Stomach (tissue), 4 donors: ENCODE measurements around the gene SUPT3H.

Experiments
- EP300 ChIP-seq: sonication (generic); formaldehyde crosslinking; IDR thresholded peaks from one replicate; pipeline ENCODE4 v1.6.1; 2017; ENCODE audit warnings: antibody characterized with exemption
- POLR2A ChIP-seq, 4 donors: fragments of 450-650 bp; IDR thresholded peaks; one replicate each; pipeline ENCODE4 v1.6.1; 2016; ENCODE audit warnings: antibody characterized with exemption in 4 of 4, control low read depth in 2 of 4, mild to moderate bottlenecking in 1 of 4, moderate library complexity in 1 of 4
- POLR2AphosphoS5 ChIP-seq, 3 donors: sonication (generic); formaldehyde crosslinking; IDR thresholded peaks; one replicate each; pipeline ENCODE4 v1.6.1; 2016; ENCODE audit warnings: antibody characterized with exemption in 3 of 3
- TF ChIP-seq, protein P1 (sequence below), 7 experiments: fragments of 450-650 bp in 4 of 7; fragments of 200-600 bp in 3 of 7; sonication (generic) in 3 of 7; IDR thresholded peaks; one replicate each; pipeline ENCODE4 v1.5.1; 2016 to 2019; ENCODE audit warnings: antibody characterized with exemption in 7 of 7, control low read depth in 2 of 7, mild to moderate bottlenecking in 1 of 7

DNA sequence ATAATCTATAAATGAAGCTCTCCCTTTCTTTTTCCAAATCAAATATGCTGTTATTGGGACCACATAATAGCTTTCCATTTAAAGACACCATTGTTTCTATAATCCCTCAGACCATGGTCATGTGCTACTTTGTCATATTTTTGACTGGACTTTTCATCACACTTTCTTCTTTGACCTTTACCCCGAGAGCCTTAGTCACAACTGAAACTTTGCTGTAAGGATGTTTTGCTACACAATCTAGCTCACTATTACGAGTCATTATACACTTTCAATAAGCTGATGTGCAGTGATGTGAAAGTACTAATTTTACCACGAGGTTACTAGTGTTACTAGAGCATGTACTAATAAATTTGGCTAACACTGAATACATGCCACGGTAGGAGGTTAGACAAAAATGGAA is 416.8 kb downstream of the SUPT3H start:
- TF ChIP-seq, protein P1, sequence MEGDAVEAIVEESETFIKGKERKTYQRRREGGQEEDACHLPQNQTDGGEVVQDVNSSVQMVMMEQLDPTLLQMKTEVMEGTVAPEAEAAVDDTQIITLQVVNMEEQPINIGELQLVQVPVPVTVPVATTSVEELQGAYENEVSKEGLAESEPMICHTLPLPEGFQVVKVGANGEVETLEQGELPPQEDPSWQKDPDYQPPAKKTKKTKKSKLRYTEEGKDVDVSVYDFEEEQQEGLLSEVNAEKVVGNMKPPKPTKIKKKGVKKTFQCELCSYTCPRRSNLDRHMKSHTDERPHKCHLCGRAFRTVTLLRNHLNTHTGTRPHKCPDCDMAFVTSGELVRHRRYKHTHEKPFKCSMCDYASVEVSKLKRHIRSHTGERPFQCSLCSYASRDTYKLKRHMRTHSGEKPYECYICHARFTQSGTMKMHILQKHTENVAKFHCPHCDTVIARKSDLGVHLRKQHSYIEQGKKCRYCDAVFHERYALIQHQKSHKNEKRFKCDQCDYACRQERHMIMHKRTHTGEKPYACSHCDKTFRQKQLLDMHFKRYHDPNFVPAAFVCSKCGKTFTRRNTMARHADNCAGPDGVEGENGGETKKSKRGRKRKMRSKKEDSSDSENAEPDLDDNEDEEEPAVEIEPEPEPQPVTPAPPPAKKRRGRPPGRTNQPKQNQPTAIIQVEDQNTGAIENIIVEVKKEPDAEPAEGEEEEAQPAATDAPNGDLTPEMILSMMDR (IDR thresholded peaks at IDR 0.05): no peak
- TF ChIP-seq POLR2AphosphoS5 (IDR thresholded peaks at IDR 0.05): no peak
- TF ChIP-seq POLR2A (IDR thresholded peaks at IDR 0.05): no peak
- no peak for TF ChIP-seq EP300
